ENCODE results near the gene CCDC88B.

CCDC88B gene

GRCh38 chr11:64339754-64340408 lies at the start of gene CCDC88B:
Gene CCDC88B (plus strand): TSS chr11:64340204. CDS start chr11:64340267, 63 bp downstream.
- no peak for DNase-seq

GRCh38 chr11:64290352-64291261 lies 49.4 kb upstream of the CCDC88B start:
- no peak for DNase-seq

GRCh38 chr11:64291262-64291751 lies 48.7 kb upstream of the CCDC88B start, which contains the start of gene KCNK4:
Gene KCNK4 (plus strand): TSS chr11:64291302. CDS start chr11:64293019, 1,717 bp downstream.
- DNase-seq: no peak

- no peak for DNase-seq
These were observed 48.1 kb upstream of the CCDC88B start for GRCh38 chr11:64291752-64292459.

- DNase-seq: no peak
These were observed 47.3 kb upstream of the CCDC88B start for GRCh38 chr11:64292460-64293254.

GRCh38 chr11:64294774-64295173 lies 45.2 kb upstream of the CCDC88B start:
- no peak for DNase-seq

DNA sequence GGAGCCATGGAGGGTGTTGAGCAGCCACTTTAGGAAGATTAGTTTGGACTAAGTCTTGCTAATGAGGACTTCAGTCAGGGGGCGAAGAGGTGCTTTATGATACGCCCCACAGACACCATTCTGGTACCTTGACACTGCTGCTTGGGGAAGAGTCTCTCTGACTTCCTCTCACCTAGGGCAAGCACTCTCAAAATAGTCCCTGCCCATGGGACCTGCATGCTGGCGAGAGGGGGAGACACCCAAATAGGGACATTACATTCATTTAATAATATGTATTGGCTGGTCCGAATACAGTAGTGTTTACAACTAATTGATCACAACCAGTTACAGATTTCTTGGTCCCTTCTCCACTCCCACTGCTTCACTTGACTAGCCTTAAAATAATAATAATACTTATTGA lies 44.2 kb upstream of the CCDC88B start:
- DNase-seq: no peak

- DNase-seq: no peak
These were observed 43.8 kb upstream of the CCDC88B start for GRCh38 chr11:64296236-64296635.

DNA sequence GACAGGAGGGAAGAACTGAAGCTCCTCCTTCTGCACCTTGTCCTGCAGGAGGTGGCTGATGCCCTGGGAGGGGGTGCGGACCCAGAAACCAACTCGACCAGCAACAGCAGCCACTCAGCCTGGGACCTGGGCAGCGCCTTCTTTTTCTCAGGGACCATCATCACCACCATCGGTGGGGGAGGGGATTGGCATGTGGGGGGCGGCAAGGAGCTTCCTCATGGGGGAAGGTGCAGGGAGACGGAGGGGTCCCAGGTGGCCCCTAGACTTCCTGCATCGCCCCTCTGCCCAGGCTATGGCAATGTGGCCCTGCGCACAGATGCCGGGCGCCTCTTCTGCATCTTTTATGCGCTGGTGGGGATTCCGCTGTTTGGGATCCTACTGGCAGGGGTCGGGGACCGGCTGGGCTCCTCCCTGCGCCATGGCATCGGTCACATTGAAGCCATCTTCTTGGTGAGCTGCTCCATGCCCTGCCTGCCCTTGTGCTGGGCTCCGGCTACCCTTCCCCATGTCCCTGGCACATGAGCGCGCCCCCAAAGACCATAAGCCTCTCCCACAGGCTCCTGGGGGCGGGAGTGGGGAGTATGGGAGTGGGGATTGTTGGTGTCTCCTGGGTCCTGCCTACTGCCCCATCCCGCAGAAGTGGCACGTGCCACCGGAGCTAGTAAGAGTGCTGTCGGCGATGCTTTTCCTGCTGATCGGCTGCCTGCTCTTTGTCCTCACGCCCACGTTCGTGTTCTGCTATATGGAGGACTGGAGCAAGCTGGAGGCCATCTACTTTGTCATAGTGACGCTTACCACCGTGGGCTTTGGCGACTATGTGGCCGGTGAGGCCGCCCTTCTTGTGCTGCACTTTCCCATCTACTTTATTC lies 42.9 kb upstream of the CCDC88B start:
- DNase-seq: no peak

DNA sequence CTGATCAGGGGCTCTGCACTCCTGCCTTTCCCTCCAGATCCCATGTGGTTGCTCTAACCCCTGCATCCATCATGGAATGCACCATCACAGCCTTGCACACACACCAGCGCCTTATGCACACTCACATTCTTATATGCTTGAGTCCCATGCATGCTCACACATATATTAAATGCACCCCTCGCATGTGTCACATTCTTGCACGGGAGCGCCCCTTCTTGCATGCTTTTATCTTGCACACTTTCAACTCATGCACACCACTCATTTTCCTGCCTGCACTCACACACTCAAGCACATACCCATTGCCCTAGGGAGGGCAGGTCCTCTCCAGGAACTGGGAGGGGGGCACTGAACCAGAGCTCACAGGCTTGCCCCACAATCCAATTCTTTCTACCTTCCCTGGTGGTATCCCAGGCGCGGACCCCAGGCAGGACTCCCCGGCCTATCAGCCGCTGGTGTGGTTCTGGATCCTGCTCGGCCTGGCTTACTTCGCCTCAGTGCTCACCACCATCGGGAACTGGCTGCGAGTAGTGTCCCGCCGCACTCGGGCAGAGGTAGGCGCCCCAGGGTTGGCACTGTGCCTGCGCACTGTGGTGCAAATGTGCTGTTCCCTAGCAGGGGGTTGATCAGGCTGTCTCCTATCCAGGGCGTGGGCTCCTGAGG lies 42.2 kb upstream of the CCDC88B start:
- DNase-seq: no peak

- DNase-seq: no peak
These were observed 40.8 kb upstream of the CCDC88B start for GRCh38 chr11:64298966-64299846.

GRCh38 chr11:64299847-64300648 lies 40.0 kb upstream of the CCDC88B start, which contains the start of gene CATSPERZ:
Gene CATSPERZ (plus strand): TSS chr11:64300358. CDS start chr11:64300411, 53 bp downstream.
- no peak for DNase-seq

- no peak for DNase-seq
These were observed 36.6 kb upstream of the CCDC88B start for GRCh38 chr11:64303109-64304031.

GRCh38 chr11:64304032-64304315 lies 36.0 kb upstream of the CCDC88B start:
- no peak for DNase-seq

DNA sequence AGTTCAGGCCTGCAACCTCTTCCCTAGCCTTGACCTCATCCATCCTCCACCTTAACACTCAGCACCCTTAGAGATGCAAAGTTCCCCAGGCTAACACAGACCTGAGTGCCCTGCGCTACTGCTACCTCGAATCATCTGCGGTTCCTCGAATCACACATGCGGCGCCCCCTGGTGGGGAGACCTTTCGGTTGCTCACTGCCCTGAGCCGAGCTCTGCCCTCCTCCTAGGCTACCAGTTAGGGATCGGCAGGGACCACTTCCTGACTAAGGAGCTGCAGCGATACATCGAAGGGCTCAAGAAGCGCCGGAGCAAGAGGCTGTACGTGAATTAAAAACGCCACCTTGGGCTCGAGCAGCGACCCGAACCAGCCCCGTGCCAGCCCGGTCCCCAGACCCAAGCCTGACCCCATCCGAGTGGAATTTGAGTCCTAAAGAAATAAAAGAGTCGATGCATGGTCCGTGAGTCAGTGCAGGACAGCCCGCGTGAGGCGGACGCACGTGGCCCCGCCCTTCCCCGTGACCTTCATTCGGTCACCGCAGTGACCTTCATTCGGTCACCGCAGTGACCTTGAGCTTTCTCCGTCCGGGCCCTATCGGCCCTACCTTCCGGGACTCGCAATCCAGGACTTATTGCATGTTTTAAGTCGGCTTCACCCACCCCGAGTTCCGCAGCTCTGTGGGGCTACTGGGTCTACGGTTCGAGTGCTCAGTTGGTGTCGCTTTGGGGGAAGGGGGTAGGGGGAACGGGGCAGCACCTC lies 35.5 kb upstream of the CCDC88B start:
- peak; percentile 86 for DNase-seq

GRCh38 chr11:64305075-64305690 lies 34.8 kb upstream of the CCDC88B start, which contains the start of gene ESRRA:
Gene ESRRA (plus strand): TSS chr11:64305524. CDS start chr11:64307180, 1,656 bp downstream.
- DNase-seq: peak; percentile 99
